CD4-positive, CD25-positive, alpha-beta regulatory T cell (primary cell): ENCODE data around the gene IKZF1. TPM values are rescaled to one million over a fixed set of nuclear protein-coding genes. Genes with fewer than 3 reads are reported as not detected.

Source experiments
- ATAC-seq, 2 donors: fragments of 150-1000 bp; cut with Tn5 transposase; one replicate each; pipeline ENCODE4 v1.10.0; 2021; ENCODE audit warnings: low read depth in 2 of 2, moderate number of reproducible peaks in 2 of 2, moderate library complexity in 1 of 2
- DNase-seq, 3 donors: peaks; one replicate each; pipeline versions ENCODE4 v3.0.0 to v3.0.0-alpha.2; 2012 to 2022; ENCODE audit warnings: mixed read lengths in 1 of 3
- H3K27ac ChIP-seq: one replicate; pipeline ENCODE4 v1.7.0; 2013; ENCODE audit warnings: mild to moderate bottlenecking, low read length; ENCODE audit not compliant: insufficient read depth, poor library complexity, severe bottlenecking
- H3K27me3 ChIP-seq: one replicate; pipeline ENCODE4 v1.7.0; 2013; ENCODE audit warnings: low read length; ENCODE audit not compliant: control insufficient read depth, insufficient read depth
- H3K36me3 ChIP-seq: one replicate; pipeline ENCODE4 v1.7.0; 2013; ENCODE audit warnings: mild to moderate bottlenecking, low read length, moderate library complexity; ENCODE audit not compliant: control insufficient read depth, insufficient read depth
- H3K4me1 ChIP-seq: 2 replicates; pipeline ENCODE4 v1.7.0; 2013; ENCODE audit warnings: mild to moderate bottlenecking, low read length; ENCODE audit not compliant: insufficient read depth, control insufficient read depth, poor library complexity, severe bottlenecking
- H3K4me3 ChIP-seq: one replicate; pipeline ENCODE4 v1.7.0; 2013; ENCODE audit warnings: low read depth, mild to moderate bottlenecking, low read length, moderate library complexity
- H3K9me3 ChIP-seq, 2 experiments: 1 replicate in 1 of 2; 2 replicates in 1 of 2; pipeline ENCODE4 v1.7.0; 2013; ENCODE audit warnings: low read length in 2 of 2, mild to moderate bottlenecking in 1 of 2, moderate library complexity in 1 of 2; ENCODE audit not compliant: control insufficient read depth in 2 of 2
- H3K27ac Mint-ChIP-seq, 3 donors: one replicate each; pipeline ENCODE4 v1.8.0; 2020 to 2022; ENCODE audit warnings: mild to moderate bottlenecking in 3 of 3, mixed read lengths in 3 of 3, moderate library complexity in 2 of 3
- H3K27me3 Mint-ChIP-seq: one replicate; pipeline ENCODE4 v1.8.0; 2022; ENCODE audit warnings: mild to moderate bottlenecking, mixed read lengths
- H3K36me3 Mint-ChIP-seq: one replicate; pipeline ENCODE4 v1.8.0; 2020; ENCODE audit warnings: mixed read lengths
- H3K4me1 Mint-ChIP-seq, 4 donors: one replicate each; pipeline ENCODE4 v1.8.0; 2020 to 2022; ENCODE audit warnings: mixed read lengths in 4 of 4, mild to moderate bottlenecking in 1 of 4
- H3K4me3 Mint-ChIP-seq, 4 donors: one replicate each; pipeline ENCODE4 v1.8.0; 2020 to 2022; ENCODE audit warnings: mild to moderate bottlenecking in 4 of 4, mixed read lengths in 4 of 4, moderate library complexity in 3 of 4
- H3K9me3 Mint-ChIP-seq, 7 donors: one replicate each; pipeline ENCODE4 v1.8.0; 2020 to 2022; ENCODE audit warnings: mixed read lengths in 7 of 7, mild to moderate bottlenecking in 3 of 7, moderate library complexity in 2 of 7
- polyA plus RNA-seq, 4 donors: library from polyadenylated mRNA; unstranded; fragments of 300-500 nt; fragmentation: Illumina TruSeq; gene quantifications; one replicate each; pipeline ENCODE4 v1.2.3, GENCODE V29; 2021
- total RNA-seq: library from RNA; stranded (reverse); gene quantifications from one replicate; pipeline ENCODE4 v1.2.3, GENCODE V29; 2022

Gene IKZF1
- total and polyA plus RNA-seq, 5 donors from 2014 or later = 153 to 376 (median 169) TPM

DNA sequence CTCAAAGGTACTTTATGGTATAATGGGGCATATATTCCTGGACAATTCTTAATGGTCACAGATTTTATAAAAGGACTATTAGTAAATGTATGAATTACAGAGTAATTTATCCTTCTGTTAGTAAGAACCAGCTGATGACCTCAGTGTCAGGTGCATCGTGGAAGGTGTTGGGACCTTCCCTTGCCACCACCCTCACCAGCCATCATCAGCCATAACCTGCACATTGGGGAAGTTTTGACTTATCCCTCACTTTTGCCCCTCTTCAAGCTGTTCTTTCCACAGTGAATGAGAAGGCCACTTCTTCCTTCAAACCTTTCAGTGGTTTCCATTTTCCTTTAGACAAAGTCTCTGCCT lies 93.4 kb downstream of the IKZF1 start:
- peaks cover 69% of the 10 kb centered on the region for H3K36me3 Mint-ChIP-seq
- H3K4me1 Mint-ChIP-seq = peaks cover 40 to 77% (median 66%) of the 10 kb centered on the region in 4 donors
- H3K27me3 Mint-ChIP-seq = no peaks in the 10 kb centered on the region
- H3K4me3 ChIP-seq = peak overlapping the region; percentile 68
- H3K27ac ChIP-seq = peak overlapping the region; percentile 78
- H3K4me3 Mint-ChIP-seq = peak overlapping the region in 1 of 4 donors; percentile 57
- H3K36me3 ChIP-seq = peaks cover 77% of the 10 kb centered on the region
- no peaks in the 10 kb centered on the region for H3K27me3 ChIP-seq
- DNase-seq (no peak), ATAC-seq (no peak)
- no peaks in the 10 kb centered on the region for H3K9me3 ChIP-seq
- peaks cover 52% of the 10 kb centered on the region for H3K4me1 ChIP-seq
- peak overlapping the region; percentile 89 to 95 (median 92) for H3K27ac Mint-ChIP-seq
- no peaks in the 10 kb centered on the region for H3K9me3 Mint-ChIP-seq

DNA sequence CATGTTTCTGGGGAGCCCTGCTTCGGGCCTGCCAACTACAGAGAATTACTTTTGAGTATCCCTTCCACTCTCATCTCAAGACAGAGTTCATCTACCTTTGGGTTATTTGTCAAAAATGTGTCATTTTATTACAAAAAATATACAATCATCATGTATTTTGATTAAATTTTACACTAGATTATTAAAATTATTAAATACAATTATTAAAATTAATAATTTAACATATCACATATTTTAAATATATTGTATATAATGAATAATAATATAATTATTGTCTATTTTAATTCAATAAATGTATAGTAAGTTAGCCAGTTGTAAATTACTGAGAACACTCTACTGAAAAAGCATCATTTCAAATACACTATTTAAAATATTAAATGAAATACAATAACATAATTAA lies 94.7 kb downstream of the IKZF1 start:
- DNase-seq (no peak), ATAC-seq (no peak)
- H3K4me3 Mint-ChIP-seq = no peak overlapping the region
- no peaks in the 10 kb centered on the region for H3K9me3 ChIP-seq
- no peaks in the 10 kb centered on the region for H3K27me3 Mint-ChIP-seq
- H3K27ac ChIP-seq = peak overlapping the region; percentile 78
- peaks cover 38 to 74% (median 64%) of the 10 kb centered on the region in 4 donors for H3K4me1 Mint-ChIP-seq
- peaks cover 57% of the 10 kb centered on the region for H3K36me3 Mint-ChIP-seq
- H3K4me1 ChIP-seq = peaks cover 39% of the 10 kb centered on the region
- H3K36me3 ChIP-seq = peaks cover 73% of the 10 kb centered on the region
- no peaks in the 10 kb centered on the region for H3K9me3 Mint-ChIP-seq
- H3K27me3 ChIP-seq = no peaks in the 10 kb centered on the region
- H3K27ac Mint-ChIP-seq = peak overlapping the region in 1 of 3 donors; percentile 26
- no peak overlapping the region for H3K4me3 ChIP-seq

DNA sequence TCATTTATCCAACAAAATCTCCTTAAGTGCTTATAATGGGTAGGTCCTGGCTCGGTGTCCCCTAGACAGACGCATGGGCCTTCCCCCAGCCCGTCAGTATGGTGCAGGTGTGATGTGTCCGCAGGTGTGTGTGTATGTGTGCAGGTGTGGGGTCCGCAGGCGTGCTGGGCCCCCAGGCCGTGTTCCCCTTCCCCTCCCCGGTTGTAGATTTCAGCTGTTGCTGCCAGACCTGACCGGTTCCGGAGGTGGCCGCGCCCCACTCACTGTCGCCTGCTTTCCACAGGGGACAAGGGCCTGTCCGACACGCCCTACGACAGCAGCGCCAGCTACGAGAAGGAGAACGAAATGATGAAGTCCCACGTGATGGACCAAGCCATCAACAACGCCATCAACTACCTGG lies 95.1 kb downstream of the IKZF1 start:
- peaks cover 52% of the 10 kb centered on the region for H3K36me3 Mint-ChIP-seq
- peak overlapping the region in 1 of 3 donors; percentile 55 for H3K27ac Mint-ChIP-seq
- no peaks in the 10 kb centered on the region for H3K9me3 Mint-ChIP-seq

DNA sequence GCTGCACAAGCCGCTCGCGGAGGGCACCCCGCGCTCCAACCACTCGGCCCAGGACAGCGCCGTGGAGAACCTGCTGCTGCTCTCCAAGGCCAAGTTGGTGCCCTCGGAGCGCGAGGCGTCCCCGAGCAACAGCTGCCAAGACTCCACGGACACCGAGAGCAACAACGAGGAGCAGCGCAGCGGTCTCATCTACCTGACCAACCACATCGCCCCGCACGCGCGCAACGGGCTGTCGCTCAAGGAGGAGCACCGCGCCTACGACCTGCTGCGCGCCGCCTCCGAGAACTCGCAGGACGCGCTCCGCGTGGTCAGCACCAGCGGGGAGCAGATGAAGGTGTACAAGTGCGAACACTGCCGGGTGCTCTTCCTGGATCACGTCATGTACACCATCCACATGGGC lies 95.6 kb downstream of the IKZF1 start:
- no peak overlapping the region for H3K27ac Mint-ChIP-seq
- Histone ChIP-seq H3K9me3 (no peaks in the 10 kb centered on the region), H3K4me3 (no peak overlapping the region), H3K36me3 (peaks cover 73% of the 10 kb centered on the region), H3K27me3 (no peaks in the 10 kb centered on the region), H3K27ac (no peak overlapping the region), H3K4me1 (peaks cover 30% of the 10 kb centered on the region)
- DNase-seq (no peak), ATAC-seq (no peak)
- peaks cover 51% of the 10 kb centered on the region for H3K36me3 Mint-ChIP-seq
- no peaks in the 10 kb centered on the region for H3K27me3 Mint-ChIP-seq
- no peak overlapping the region for H3K4me3 Mint-ChIP-seq
- H3K9me3 Mint-ChIP-seq = no peaks in the 10 kb centered on the region
- peaks cover 38 to 73% (median 59%) of the 10 kb centered on the region in 4 donors for H3K4me1 Mint-ChIP-seq

More for the DNA sequence above, 95.1 kb downstream of the IKZF1 start:
- Histone ChIP-seq H3K36me3 (peaks cover 73% of the 10 kb centered on the region), H3K27me3 (no peaks in the 10 kb centered on the region), H3K27ac (no peak overlapping the region), H3K4me3 (no peak overlapping the region), H3K4me1 (peaks cover 35% of the 10 kb centered on the region), H3K9me3 (no peaks in the 10 kb centered on the region)
- Mint-ChIP-seq H3K4me1 (peaks cover 38 to 74% (median 61%) of the 10 kb centered on the region in 4 donors), H3K27me3 (no peaks in the 10 kb centered on the region), H3K4me3 (no peak overlapping the region)
- DNase-seq = no peak
- no peak for ATAC-seq

DNA sequence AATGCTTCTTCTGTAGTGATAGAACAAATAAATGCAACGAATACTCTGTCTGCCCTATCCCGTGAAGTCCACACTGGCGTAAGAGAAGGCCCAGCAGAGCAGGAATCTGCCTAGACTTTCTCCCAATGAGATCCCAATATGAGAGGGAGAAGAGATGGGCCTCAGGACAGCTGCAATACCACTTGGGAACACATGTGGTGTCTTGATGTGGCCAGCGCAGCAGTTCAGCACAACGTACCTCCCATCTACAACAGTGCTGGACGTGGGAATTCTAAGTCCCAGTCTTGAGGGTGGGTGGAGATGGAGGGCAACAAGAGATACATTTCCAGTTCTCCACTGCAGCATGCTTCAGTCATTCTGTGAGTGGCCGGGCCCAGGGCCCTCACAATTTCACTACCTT lies 99.9 kb downstream of the IKZF1 start:
- ATAC-seq (peak in 1 of 2 donors; percentile 6), DNase-seq (no peak)
- no peaks in the 10 kb centered on the region for H3K27me3 ChIP-seq
- no peaks in the 10 kb centered on the region for H3K9me3 ChIP-seq
- no peaks in the 10 kb centered on the region for H3K4me1 ChIP-seq
- no peak overlapping the region for H3K4me3 ChIP-seq
- H3K9me3 Mint-ChIP-seq = peaks cover 0 to 3% (median 0%) of the 10 kb centered on the region in 7 donors
- H3K27ac Mint-ChIP-seq = peak overlapping the region in 2 of 3 donors; percentile 45 to 49
- H3K27me3 Mint-ChIP-seq = no peaks in the 10 kb centered on the region
- H3K36me3 ChIP-seq = peaks cover 51% of the 10 kb centered on the region
- peaks cover 20 to 77% (median 53%) of the 10 kb centered on the region in 4 donors for H3K4me1 Mint-ChIP-seq
- H3K4me3 Mint-ChIP-seq = no peak overlapping the region
- H3K27ac ChIP-seq = no peak overlapping the region
- H3K36me3 Mint-ChIP-seq = peaks cover 42% of the 10 kb centered on the region

DNA sequence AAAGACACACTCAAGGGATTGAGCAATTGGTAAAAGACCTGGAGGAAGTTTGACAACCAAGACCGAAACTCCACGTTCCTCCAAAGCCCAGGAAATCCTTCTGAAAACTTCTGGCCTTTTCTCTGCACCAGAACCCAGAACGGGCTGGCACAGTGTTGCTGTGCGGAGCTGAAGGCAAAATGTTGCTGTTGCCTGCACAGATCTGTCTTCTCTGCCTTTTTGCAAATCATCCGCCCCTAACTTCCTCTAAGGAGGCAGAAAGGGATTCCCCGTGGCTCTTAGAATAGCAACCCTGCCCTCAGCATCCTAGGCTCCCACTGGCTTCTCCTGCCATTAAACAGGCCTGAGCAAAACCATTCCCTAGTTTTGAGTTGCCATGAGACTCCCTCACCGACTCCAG lies 100.7 kb downstream of the IKZF1 start:
- Histone ChIP-seq H3K4me1 (no peaks in the 10 kb centered on the region), H3K4me3 (no peak overlapping the region), H3K36me3 (peaks cover 42% of the 10 kb centered on the region), H3K27ac (no peak overlapping the region), H3K27me3 (no peaks in the 10 kb centered on the region), H3K9me3 (no peaks in the 10 kb centered on the region)
- Mint-ChIP-seq H3K4me3 (no peak overlapping the region), H3K4me1 (peaks cover 20 to 81% (median 54%) of the 10 kb centered on the region in 4 donors), H3K36me3 (peaks cover 42% of the 10 kb centered on the region), H3K27ac (peak overlapping the region; percentile 45 to 92 (median 64)), H3K27me3 (no peaks in the 10 kb centered on the region), H3K9me3 (peaks cover 0 to 3% (median 0%) of the 10 kb centered on the region in 7 donors)
- ATAC-seq (no peak), DNase-seq (no peak)

DNA sequence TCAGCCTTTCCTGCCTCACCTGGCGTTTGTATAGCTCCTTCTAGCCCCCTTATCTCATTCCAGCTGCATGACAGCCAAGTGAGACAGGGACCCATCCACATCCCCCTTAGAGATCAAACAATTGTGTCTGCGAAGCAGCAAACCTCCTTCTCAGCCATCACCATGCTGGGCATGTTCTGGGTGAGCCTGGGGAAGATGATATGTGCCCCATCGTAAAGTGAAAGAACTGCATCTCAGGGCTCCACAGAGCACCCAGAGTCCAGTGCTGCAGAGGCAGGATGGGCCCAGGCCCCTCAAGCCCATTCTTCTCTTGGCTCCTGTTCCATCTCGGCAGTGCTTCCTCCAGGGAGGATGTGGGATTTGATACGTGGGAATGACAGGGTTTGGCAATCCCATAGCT lies 102.4 kb downstream of the IKZF1 start:
- no peak overlapping the region for H3K4me3 ChIP-seq
- H3K9me3 ChIP-seq = no peaks in the 10 kb centered on the region
- peaks cover 20 to 81% (median 46%) of the 10 kb centered on the region in 4 donors for H3K4me1 Mint-ChIP-seq
- H3K36me3 ChIP-seq = peaks cover 25% of the 10 kb centered on the region
- H3K4me3 Mint-ChIP-seq = peak overlapping the region in 1 of 4 donors; percentile 47
- DNase-seq = no peak
- peaks cover 24% of the 10 kb centered on the region for H3K36me3 Mint-ChIP-seq
- H3K27ac Mint-ChIP-seq = peak overlapping the region; percentile 45 to 86 (median 65)
- no peaks in the 10 kb centered on the region for H3K27me3 ChIP-seq
- H3K27ac ChIP-seq = no peak overlapping the region
- no peaks in the 10 kb centered on the region for H3K4me1 ChIP-seq
- peaks cover 0 to 3% (median 0%) of the 10 kb centered on the region in 7 donors for H3K9me3 Mint-ChIP-seq
- no peak for ATAC-seq
- H3K27me3 Mint-ChIP-seq = no peaks in the 10 kb centered on the region
